ENCODE results near the gene MRPS12. TPM values are rescaled to one million over a fixed set of nuclear protein-coding genes. Genes with fewer than 3 reads are reported as not detected.
A peak's percentile ranks its signal among the peaks of the same experiment; 100 is the strongest.

The MRPS12 gene
- total RNA-seq, 1 donor from 2014 or later, result 32.0 TPM

DNA sequence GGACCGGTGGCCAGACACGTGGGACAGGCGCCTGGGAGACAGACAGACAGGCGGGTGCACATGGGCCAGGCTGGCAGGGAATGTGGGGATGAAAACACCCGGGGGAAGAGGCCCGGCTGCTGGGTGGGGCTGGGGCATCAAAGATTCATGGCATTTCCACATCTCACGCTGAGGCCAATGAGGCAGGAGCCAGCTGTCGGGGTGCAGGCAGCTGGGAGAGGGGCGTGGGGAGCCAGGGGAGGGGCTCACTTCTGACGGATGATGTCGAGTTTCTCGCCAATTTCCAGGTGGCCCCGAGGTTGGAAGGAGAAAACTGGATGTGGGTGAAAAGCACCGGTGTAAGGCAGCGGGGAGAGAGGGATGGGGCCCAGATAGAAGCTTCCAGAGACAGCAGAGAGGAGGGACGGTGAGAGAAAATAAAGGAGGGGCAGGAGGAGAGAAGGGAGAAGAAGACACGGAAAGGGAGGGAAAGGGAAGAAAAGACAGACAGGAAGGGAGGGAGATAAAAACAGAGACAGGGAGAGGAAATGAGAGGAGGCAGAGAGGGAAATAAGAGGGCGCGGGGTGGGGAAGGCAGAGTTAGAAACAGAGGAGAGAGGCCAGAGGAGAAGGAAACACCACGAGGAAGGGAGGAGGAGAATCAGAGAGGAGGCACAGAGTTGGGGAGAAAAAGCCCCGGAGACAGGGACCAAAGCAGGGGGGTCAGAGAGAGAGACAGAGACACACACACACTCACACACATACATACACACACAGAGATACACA, 10.7 kb upstream of the MRPS12 start:
- Mint-ChIP-seq H3K36me3 (ENCODE audit: low read depth, unreplicated experiment) (peaks cover 10% of the 10 kb centered on the region), H3K27me3 (ENCODE audit: unreplicated experiment) (peaks cover 5% of the 10 kb centered on the region), H3K9me3 (ENCODE audit: unreplicated experiment) (no peaks in the 10 kb centered on the region), H3K4me1 (ENCODE audit: unreplicated experiment) (peaks cover 12% of the 10 kb centered on the region), H3K4me3 (ENCODE audit: unreplicated experiment) (no peak overlapping the region), H3K27ac (ENCODE audit: unreplicated experiment) (no peak overlapping the region)
- TF ChIP-seq, protein P1, sequence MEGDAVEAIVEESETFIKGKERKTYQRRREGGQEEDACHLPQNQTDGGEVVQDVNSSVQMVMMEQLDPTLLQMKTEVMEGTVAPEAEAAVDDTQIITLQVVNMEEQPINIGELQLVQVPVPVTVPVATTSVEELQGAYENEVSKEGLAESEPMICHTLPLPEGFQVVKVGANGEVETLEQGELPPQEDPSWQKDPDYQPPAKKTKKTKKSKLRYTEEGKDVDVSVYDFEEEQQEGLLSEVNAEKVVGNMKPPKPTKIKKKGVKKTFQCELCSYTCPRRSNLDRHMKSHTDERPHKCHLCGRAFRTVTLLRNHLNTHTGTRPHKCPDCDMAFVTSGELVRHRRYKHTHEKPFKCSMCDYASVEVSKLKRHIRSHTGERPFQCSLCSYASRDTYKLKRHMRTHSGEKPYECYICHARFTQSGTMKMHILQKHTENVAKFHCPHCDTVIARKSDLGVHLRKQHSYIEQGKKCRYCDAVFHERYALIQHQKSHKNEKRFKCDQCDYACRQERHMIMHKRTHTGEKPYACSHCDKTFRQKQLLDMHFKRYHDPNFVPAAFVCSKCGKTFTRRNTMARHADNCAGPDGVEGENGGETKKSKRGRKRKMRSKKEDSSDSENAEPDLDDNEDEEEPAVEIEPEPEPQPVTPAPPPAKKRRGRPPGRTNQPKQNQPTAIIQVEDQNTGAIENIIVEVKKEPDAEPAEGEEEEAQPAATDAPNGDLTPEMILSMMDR (IDR thresholded peaks at IDR 0.05; ENCODE audit: unreplicated experiment), result no peak
- no peak for DNase-seq (ENCODE audit: low spot score)

DNA sequence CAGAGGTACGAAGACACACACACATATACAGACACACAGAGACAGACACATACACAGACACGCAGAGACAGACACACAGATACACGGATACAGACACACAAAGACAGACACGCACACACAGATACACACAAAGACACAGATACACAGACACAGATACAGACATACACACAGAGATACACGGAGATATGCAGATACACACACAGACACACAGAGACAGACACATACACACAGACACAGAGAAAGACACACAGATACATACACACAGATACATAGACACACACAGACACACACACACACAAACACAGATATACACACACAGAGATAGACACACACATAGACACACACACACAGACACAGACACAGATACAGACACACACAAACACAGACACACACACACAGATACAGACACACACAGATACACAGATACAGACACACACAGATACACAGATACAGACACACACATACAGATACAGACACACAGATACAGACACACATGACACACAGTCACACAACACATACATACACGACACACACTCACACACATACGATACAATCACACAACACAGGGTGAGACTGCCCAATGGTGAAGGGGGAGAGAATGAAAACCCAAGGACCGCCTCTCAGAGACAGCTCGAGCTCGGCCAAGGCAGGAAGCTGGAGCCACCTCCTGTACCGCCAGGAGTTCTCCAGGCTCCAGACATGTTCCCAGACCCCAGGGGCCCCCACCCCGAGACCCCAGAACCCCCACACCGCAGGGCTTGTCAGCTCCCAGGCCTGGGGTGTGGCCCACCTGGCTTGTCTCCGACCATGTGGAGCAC, 9.9 kb upstream of the MRPS12 start:
- H3K36me3 Mint-ChIP-seq (ENCODE audit: low read depth, unreplicated experiment), result peaks cover 15% of the 10 kb centered on the region
- TF ChIP-seq, protein P1 (IDR thresholded peaks at IDR 0.05; ENCODE audit: unreplicated experiment), result no peak
- H3K4me1 Mint-ChIP-seq (ENCODE audit: unreplicated experiment), result peaks cover 12% of the 10 kb centered on the region
- no peaks in the 10 kb centered on the region for H3K9me3 Mint-ChIP-seq (ENCODE audit: unreplicated experiment)
- H3K27ac Mint-ChIP-seq (ENCODE audit: unreplicated experiment), result no peak overlapping the region
- no peak overlapping the region for H3K4me3 Mint-ChIP-seq (ENCODE audit: unreplicated experiment)
- peaks cover 5% of the 10 kb centered on the region for H3K27me3 Mint-ChIP-seq (ENCODE audit: unreplicated experiment)
- no peak for DNase-seq (ENCODE audit: low spot score)

DNA sequence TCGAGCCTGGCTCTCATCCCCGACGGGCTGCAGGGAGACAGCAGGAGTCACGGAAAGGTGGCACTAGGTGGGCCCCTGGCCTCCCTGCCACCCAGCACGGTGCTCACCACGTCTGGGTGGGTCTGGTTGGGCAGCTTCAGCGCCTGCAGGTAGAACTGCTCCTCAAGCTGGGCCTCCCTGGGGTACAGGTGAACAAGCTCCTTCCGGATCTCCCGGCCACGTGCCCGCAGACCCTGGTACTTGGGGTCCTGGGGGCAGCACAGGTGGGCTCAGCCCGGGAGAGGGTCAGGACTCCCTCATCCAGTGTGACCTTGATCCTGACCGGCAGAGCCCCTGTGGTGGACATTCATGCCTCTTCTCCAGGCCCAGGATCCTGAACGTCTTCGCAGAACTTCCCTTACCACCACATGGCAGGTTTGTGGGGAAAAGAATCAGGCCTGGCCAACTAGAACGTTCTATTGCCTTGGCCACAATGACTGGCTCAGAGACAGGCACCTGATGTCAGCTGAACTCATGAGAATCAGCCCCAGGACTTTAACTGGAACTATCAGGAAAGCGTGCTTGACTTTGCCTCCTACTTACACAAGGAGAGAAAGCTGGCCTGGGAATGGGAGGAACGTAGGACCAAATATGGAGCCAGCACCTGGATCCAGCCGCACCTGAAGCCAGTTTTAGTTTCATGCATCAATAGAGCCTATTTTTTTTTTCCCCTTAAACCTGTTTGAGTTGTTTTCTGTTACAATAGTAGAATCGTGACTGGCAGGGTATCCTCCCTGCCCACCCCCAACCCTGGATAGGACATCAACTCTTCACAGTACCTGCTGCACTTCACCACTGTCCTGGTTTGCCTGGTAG, 9.1 kb upstream of the MRPS12 start:
- no peak overlapping the region for H3K27ac Mint-ChIP-seq (ENCODE audit: unreplicated experiment)
- peaks cover 9% of the 10 kb centered on the region for H3K4me1 Mint-ChIP-seq (ENCODE audit: unreplicated experiment)
- H3K36me3 Mint-ChIP-seq (ENCODE audit: low read depth, unreplicated experiment), result peaks cover 15% of the 10 kb centered on the region
- TF ChIP-seq, protein P1 (IDR thresholded peaks at IDR 0.05; ENCODE audit: unreplicated experiment), result no peak
- DNase-seq (ENCODE audit: low spot score), result no peak
- no peaks in the 10 kb centered on the region for H3K9me3 Mint-ChIP-seq (ENCODE audit: unreplicated experiment)
- peak overlapping the region; percentile 78 for H3K4me3 Mint-ChIP-seq (ENCODE audit: unreplicated experiment)
- no peaks in the 10 kb centered on the region for H3K27me3 Mint-ChIP-seq (ENCODE audit: unreplicated experiment)

- Mint-ChIP-seq H3K4me3 (ENCODE audit: unreplicated experiment) (no peak overlapping the region), H3K27ac (ENCODE audit: unreplicated experiment) (no peak overlapping the region), H3K27me3 (ENCODE audit: unreplicated experiment) (no peaks in the 10 kb centered on the region), H3K36me3 (ENCODE audit: low read depth, unreplicated experiment) (peaks cover 15% of the 10 kb centered on the region), H3K4me1 (ENCODE audit: unreplicated experiment) (peaks cover 9% of the 10 kb centered on the region), H3K9me3 (ENCODE audit: unreplicated experiment) (no peaks in the 10 kb centered on the region)
- TF ChIP-seq, protein P1 (IDR thresholded peaks at IDR 0.05; ENCODE audit: unreplicated experiment), result no peak
- no peak for DNase-seq (ENCODE audit: low spot score)
These were observed 8.3 kb upstream of the MRPS12 start for GRCh38 chr19:38922482-38922881.
